ENCODE measurements around the gene RFPL2. TPM values are rescaled to one million over a fixed set of nuclear protein-coding genes. Genes with fewer than 3 reads are reported as not detected.
A peak's percentile ranks its signal among the peaks of the same experiment; 100 is the strongest.

RFPL2 gene
- total RNA-seq, 2 experiments from 2014 or later: not detected

DNA sequence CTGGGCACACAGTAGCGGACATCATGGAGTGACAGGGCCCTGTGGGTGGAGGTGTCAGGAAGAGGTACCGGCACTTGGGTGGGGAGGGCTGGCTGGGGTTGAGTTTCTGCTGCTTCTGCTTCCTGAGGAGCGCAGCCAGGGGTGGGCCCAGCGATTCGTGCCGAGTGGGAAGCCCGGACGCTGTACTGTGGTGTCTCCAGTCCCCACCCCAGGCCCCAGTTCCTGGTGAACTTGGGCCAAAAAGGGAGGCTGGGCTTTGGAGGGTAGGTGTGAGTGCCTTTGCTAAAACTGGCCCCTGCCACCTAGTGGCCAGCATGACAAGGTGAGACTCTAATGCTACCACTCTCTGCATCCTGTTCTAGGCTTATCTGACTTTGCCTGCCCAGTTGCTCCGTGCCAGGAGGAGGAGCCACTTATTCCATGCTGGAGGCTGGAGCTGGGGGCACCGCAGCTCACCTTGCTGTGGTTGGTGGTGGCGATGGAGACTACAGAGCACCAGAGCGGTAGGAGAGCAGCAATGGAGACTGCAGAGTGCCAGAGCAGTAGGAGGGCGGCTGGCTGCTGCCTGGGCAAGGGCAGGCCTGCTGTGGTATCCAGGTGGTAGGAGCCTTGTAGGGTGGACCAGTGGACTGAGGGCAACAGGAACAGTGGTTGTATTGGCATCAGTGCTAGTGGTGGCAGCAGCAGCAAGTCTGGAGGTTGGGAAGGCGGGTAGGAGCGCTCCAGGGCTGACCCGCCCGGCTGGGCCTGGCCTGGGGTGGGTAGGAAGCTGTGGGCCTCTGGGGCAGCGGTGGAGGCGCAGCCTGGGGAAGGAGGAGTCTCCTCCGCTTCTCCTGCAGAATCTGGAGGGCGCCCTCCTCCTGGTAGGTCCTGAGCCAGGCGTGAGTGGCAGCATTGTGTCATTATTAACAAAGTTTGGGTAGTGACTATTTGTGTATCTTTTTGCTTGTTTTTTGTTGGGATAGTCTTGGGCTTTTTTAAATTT is 2.2 kb upstream of the RFPL2 start:
- intact Hi-C loops (cut with micrococcal nuclease): no loop called here
- CTCF ChIA-PET: interaction anchor here (0.6 to 1.6 kb wide), 3 partner anchors 12 to 280 kb away, joined by 3 to 4 read pairs (median 3); no protein-coding TSS in a partner anchor
- DNase-seq: peak; percentile 47
- no peak overlapping the region for H3K27ac Mint-ChIP-seq
- H3K27me3 Mint-ChIP-seq: peaks cover 19% of the 10 kb centered on the region
- no peak overlapping the region for H3K4me3 Mint-ChIP-seq
- peaks cover 11% of the 10 kb centered on the region for H3K4me1 Mint-ChIP-seq (ENCODE audit: low read depth)
- no peaks in the 10 kb centered on the region for H3K9me3 Mint-ChIP-seq
- POLR2A ChIA-PET: no interaction called here
- TF ChIP-seq, protein P1, sequence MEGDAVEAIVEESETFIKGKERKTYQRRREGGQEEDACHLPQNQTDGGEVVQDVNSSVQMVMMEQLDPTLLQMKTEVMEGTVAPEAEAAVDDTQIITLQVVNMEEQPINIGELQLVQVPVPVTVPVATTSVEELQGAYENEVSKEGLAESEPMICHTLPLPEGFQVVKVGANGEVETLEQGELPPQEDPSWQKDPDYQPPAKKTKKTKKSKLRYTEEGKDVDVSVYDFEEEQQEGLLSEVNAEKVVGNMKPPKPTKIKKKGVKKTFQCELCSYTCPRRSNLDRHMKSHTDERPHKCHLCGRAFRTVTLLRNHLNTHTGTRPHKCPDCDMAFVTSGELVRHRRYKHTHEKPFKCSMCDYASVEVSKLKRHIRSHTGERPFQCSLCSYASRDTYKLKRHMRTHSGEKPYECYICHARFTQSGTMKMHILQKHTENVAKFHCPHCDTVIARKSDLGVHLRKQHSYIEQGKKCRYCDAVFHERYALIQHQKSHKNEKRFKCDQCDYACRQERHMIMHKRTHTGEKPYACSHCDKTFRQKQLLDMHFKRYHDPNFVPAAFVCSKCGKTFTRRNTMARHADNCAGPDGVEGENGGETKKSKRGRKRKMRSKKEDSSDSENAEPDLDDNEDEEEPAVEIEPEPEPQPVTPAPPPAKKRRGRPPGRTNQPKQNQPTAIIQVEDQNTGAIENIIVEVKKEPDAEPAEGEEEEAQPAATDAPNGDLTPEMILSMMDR (IDR thresholded peaks at IDR 0.05): peak; percentile 60
- peak; percentile 69 for ATAC-seq
- H3K36me3 Mint-ChIP-seq (ENCODE audit: low read depth): no peaks in the 10 kb centered on the region

DNA sequence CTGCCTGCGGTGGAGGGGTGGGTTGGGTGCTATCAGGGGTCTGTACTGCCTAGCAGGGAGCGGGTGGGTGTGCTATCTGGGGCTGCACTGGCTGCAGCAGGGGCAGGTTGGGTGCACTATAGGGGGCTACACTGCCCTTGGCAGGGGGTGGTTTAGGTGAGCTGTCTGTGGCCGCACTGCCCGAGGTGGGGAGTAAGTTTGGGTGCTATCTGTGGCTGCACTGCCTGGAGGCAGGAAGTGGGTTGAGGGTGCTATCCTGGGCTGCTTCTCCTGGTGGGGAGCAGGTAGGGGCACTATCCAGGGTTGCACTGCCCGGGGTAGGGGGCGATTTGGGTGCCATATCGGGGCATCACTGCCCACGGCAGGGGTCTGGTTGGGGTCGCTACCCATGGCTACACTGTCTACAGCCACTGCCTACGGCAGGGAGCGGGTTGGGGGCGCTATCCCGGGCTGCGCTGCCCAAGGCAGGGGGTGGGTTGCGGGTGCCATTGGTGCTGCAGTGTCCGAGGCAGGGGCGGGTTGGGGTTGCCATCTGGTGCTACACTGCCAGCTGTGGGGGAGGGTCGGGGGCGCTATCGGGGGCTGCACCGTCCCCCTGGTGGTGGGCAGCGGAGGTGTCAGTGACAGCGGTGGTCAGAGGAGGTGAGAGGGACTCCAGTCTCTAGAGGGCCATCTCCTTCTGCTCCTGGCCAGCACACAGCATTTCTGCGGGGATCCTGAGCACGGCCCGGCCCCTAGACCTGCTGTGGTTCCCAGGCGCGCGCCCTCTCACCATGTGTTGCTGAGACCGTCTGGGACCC is 1.3 kb upstream of the RFPL2 start:
- H3K27ac Mint-ChIP-seq: no peak overlapping the region
- no peaks in the 10 kb centered on the region for H3K9me3 Mint-ChIP-seq
- ATAC-seq: no peak
- TF ChIP-seq, protein P1 (IDR thresholded peaks at IDR 0.05): no peak
- ChIA-PET CTCF (no interaction called here), POLR2A (no interaction called here)
- H3K36me3 Mint-ChIP-seq (ENCODE audit: low read depth): no peaks in the 10 kb centered on the region
- no peak for DNase-seq
- H3K27me3 Mint-ChIP-seq: peaks cover 19% of the 10 kb centered on the region
- intact Hi-C loops (cut with micrococcal nuclease): no loop called here
- no peak overlapping the region for H3K4me3 Mint-ChIP-seq
- H3K4me1 Mint-ChIP-seq (ENCODE audit: low read depth): peaks cover 11% of the 10 kb centered on the region

DNA sequence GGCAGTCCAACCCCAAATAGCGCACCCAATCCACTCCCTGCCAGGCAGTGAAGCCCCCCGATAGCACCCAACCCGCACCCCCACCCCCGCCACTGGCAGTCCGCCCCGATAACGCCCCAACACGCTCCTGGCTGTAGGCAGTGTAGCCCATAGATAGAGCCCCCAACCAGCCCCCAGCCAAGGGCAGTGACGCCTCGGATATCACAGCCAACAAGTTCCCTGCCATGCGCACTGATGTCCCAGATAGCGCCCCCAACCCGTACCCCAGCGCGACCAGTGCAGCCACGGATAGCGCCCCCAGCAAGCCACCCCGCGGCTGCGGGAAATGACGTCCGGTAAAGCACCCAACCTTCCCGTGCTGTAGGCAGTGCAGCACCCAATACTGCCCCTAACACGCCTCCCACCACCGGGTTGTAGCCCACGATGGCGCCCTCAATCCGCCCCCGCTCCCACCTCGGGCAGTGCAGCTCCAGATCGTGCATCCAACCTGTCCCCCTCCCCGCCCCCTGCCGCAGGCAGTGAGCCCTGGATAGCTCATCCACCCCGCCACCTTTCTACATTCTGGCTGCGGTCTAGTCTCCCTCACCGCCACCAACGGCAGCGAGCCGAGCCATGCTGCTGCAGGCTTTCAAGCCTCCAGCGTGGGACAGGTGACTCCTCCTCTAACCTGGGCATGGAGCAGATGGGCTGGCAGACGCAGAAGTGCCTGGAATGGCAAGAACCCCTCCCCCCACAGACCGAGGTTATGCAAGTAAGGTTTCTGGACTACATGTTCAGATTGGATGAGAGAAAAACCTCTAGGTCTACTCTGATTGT is 625 bp downstream of the RFPL2 start:
- ATAC-seq (no peak), DNase-seq (no peak)
- Mint-ChIP-seq H3K9me3 (no peaks in the 10 kb centered on the region), H3K27ac (no peak overlapping the region), H3K27me3 (peaks cover 19% of the 10 kb centered on the region), H3K36me3 (ENCODE audit: low read depth) (no peaks in the 10 kb centered on the region), H3K4me3 (peak overlapping the region; percentile 26), H3K4me1 (ENCODE audit: low read depth) (peaks cover 15% of the 10 kb centered on the region)
- intact Hi-C loops (cut with micrococcal nuclease): no loop called here
- ChIA-PET CTCF (no interaction called here), POLR2A (no interaction called here)
- TF ChIP-seq, protein P1 (IDR thresholded peaks at IDR 0.05): no peak

DNA sequence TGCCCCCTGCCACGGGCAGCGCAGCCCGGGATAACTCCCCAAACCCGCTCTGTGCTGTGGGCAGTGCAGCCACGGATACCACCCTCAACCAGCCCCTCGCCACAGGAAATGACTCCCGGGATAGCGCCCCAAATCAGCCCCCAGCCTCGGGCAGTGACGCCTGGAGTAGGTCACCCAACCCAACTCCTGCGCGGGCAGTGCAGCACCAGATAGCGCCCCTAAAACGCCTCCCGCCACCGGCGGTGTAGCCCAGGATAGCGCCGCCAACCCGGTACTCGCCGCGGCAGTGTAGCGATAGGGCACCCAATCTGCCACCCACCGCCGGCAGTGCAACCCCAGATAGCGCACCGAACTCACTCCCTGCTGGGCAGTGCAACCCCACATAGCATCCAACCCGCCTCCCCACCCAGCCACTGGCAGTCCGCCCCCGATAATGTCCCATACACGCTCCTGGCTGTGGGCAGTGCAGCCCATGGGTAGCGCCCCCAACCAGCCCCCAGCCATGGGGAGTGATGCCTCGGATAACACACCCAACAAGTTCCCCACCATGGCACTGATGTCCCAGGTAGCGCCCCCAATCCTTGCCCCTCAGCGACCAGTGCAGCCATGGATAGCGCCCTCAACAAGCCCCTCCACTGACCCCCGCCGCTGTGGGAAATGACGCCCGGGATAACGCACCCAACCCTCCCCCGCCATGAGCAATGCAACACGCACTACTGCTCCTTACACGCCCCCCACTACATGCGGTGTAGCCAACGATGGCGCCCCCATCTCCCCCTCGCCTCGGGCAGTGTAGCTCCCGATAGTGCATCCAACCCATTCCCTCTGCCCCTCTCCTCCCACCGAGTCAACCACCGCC is 1.5 kb downstream of the RFPL2 start:
- H3K27ac Mint-ChIP-seq: no peak overlapping the region
- ATAC-seq: no peak
- TF ChIP-seq, protein P1 (IDR thresholded peaks at IDR 0.05): no peak
- H3K9me3 Mint-ChIP-seq: no peaks in the 10 kb centered on the region
- peak overlapping the region; percentile 21 for H3K4me3 Mint-ChIP-seq
- intact Hi-C loops (cut with micrococcal nuclease): no loop called here
- no peaks in the 10 kb centered on the region for H3K36me3 Mint-ChIP-seq (ENCODE audit: low read depth)
- ChIA-PET POLR2A (no interaction called here), CTCF (interaction anchor here (2.8 kb wide), 1 partner anchor 63 kb away, joined by 16 read pairs; no protein-coding TSS in a partner anchor)
- DNase-seq: no peak
- peaks cover 15% of the 10 kb centered on the region for H3K4me1 Mint-ChIP-seq (ENCODE audit: low read depth)
- H3K27me3 Mint-ChIP-seq: peaks cover 19% of the 10 kb centered on the region
